HepG2 (cell line): ENCODE data around the gene AGBL1. TPM values are rescaled to one million over a fixed set of nuclear protein-coding genes. Genes with fewer than 3 reads are reported as not detected.

Source experiments
- ATAC-seq: fragments of 200-7000 bp; cut with Tn5 transposase; 3 replicates; pipeline ENCODE4 v1.9.1; 2020; ENCODE audit warnings: mild to moderate bottlenecking, moderate library complexity
- BruUV-seq: library from RNA; stranded (reverse); fragments of 400-500 nt; replicated peaks from 2 replicates; lab custom pipeline; 2021; lab: Mats Ljungman, UMichigan
- CTCF ChIA-PET: fragments of 300-600 bp; formaldehyde crosslinking; extraction: SDS; loops from one replicate; lab custom pipeline; 2021; ENCODE audit warnings: low total read pairs, inconsistent platforms, low intra/inter-chr PET ratio; lab: Yijun Ruan, JAX
- POLR2A ChIA-PET: fragments of 350-600 bp; sonication (Branson Sonifier 250); formaldehyde crosslinking; loops from one replicate; lab custom pipeline; 2020; ENCODE audit warnings: antibody characterized with exemption, inconsistent platforms; lab: Yijun Ruan, JAX
- DNase-seq: peaks from one replicate; pipeline ENCODE4 v3.0.0-alpha.2; 2015; ENCODE audit warnings: low spot score
- FAIRE-seq: peaks from 3 replicates; lab custom pipeline; 2011; peaks lifted over from hg19 to GRCh38; lab: Jason Lieb, UNC
- H2AFZ ChIP-seq: one replicate; pipeline ENCODE4 v1.6.1; 2011; ENCODE audit warnings: low read length, inconsistent platforms
- H3K27ac ChIP-seq: fragments of 300-600 bp; 3 replicates; pipeline ENCODE4 v1.8.0; 2011; ENCODE audit warnings: mixed run types, mild to moderate bottlenecking, mixed read lengths, low read length, inconsistent platforms; ENCODE audit not compliant: insufficient read depth; ENCODE audit errors: extremely low read length
- H3K27me3 ChIP-seq, 2 experiments: fragments of 200-600 bp in 1 of 2; 2 replicates in 1 of 2; 3 replicates in 1 of 2; pipeline versions ENCODE4 v1.6.0 to v1.8.0; 2011; ENCODE audit warnings: low read length in 2 of 2, mild to moderate bottlenecking in 2 of 2, moderate library complexity in 2 of 2, inconsistent platforms in 1 of 2; ENCODE audit not compliant: insufficient read depth in 2 of 2, control insufficient read depth in 1 of 2
- H3K36me3 ChIP-seq, 2 experiments: fragments of 200-600 bp in 1 of 2; replicated peaks in 1 of 2; 2 replicates in 1 of 2; 3 replicates in 1 of 2; pipeline versions ENCODE4 v1.5.1 to v1.8.0; 2011; ENCODE audit warnings: low read length in 2 of 2, inconsistent platforms in 1 of 2; ENCODE audit not compliant: insufficient read depth in 2 of 2, control insufficient read depth in 1 of 2
- H3K4me1 ChIP-seq: 2 replicates; pipeline ENCODE4 v1.5.1; 2012; ENCODE audit warnings: low read length, inconsistent platforms; ENCODE audit not compliant: insufficient read depth
- H3K4me2 ChIP-seq: 2 replicates; pipeline ENCODE4 v1.6.0; 2011; ENCODE audit warnings: low read depth, low read length, inconsistent platforms
- H3K4me3 ChIP-seq, 3 experiments: fragments of 200-600 bp in 1 of 3; sonication (generic), shearing (Covaris generic) in 1 of 3; replicated peaks in 1 of 3; 2 replicates each; pipeline ENCODE4 v1.5.1; 2011 to 2016; ENCODE audit warnings: low read length in 3 of 3, inconsistent platforms in 2 of 3, low read depth in 2 of 3, mild to moderate bottlenecking in 2 of 3, control low read depth in 1 of 3, mixed read lengths in 1 of 3; ENCODE audit not compliant: insufficient read depth in 1 of 3
- H3K79me2 ChIP-seq: one replicate; pipeline ENCODE4 v1.6.1; 2011; ENCODE audit warnings: low read length, inconsistent platforms; ENCODE audit not compliant: insufficient read depth
- H3K9ac ChIP-seq: 2 replicates; pipeline ENCODE4 v1.6.0; 2011; ENCODE audit warnings: mild to moderate bottlenecking, low read depth, low read length, inconsistent platforms; ENCODE audit not compliant: insufficient read depth
- H3K9me3 ChIP-seq: 2 replicates; pipeline ENCODE4 v1.5.1; 2012; ENCODE audit warnings: mild to moderate bottlenecking, low read length
- H4K20me1 ChIP-seq: 2 replicates; pipeline ENCODE4 v1.6.0; 2011; ENCODE audit warnings: inconsistent platforms, mild to moderate bottlenecking, low read length, moderate library complexity; ENCODE audit not compliant: insufficient read depth
- AHR ChIP-seq: IDR thresholded peaks from 2 replicates; pipeline ENCODE4 v1.6.1; 2018; ENCODE audit warnings: missing genetic modification reagents, missing compliant biosample characterization
- CEBPG ChIP-seq: IDR thresholded peaks from 2 replicates; pipeline ENCODE4 v1.6.1; 2016
- DNMT3B ChIP-seq: conservative IDR thresholded peaks from 2 replicates; pipeline ENCODE4 v1.6.1; 2016; ENCODE audit warnings: missing biosample characterization, control low read depth
- FOXM1 ChIP-seq: sonication (generic); formaldehyde crosslinking; IDR thresholded peaks from 2 replicates; pipeline ENCODE4 v1.5.0; 2020; ENCODE audit warnings: missing genetic modification reagents
- JDP2 ChIP-seq: sonication (generic); formaldehyde crosslinking; IDR thresholded peaks from 2 replicates; pipeline ENCODE4 v1.8.1; 2022; ENCODE audit warnings: missing genetic modification reagents, borderline replicate concordance
- KLF16 ChIP-seq, 2 experiments: sonication (generic) in 1 of 2; formaldehyde crosslinking in 1 of 2; IDR thresholded peaks; 2 replicates each; pipeline versions ENCODE4 v1.6.1 to v1.8.0; 2016 to 2023; ENCODE audit warnings: missing genetic modification reagents in 2 of 2, missing compliant biosample characterization in 1 of 2
- NCOA2 ChIP-seq: sonication (generic); formaldehyde crosslinking; IDR thresholded peaks from 2 replicates; pipeline ENCODE4 v1.8.0; 2022; ENCODE audit warnings: inconsistent platforms
- NFRKB ChIP-seq: fragments of 450-650 bp; IDR thresholded peaks from 2 replicates; pipeline ENCODE4 v1.6.1; 2017
- PHF20 ChIP-seq: sonication (generic); formaldehyde crosslinking; IDR thresholded peaks from 2 replicates; pipeline ENCODE4 v1.5.0; 2020; ENCODE audit warnings: mild to moderate bottlenecking, missing genetic modification reagents
- POLR2AphosphoS5 ChIP-seq: IDR thresholded peaks from 2 replicates; pipeline ENCODE4 v1.6.1; 2012; ENCODE audit warnings: low read depth, low read length
- ZNF101 ChIP-seq: sonication (generic); formaldehyde crosslinking; IDR thresholded peaks from 2 replicates; pipeline ENCODE4 v1.4.0; 2020; ENCODE audit warnings: mild to moderate bottlenecking, low read depth, missing genetic modification reagents, borderline replicate concordance
- ZNF17 ChIP-seq: sonication (generic); formaldehyde crosslinking; IDR thresholded peaks from 2 replicates; pipeline ENCODE4 v1.5.0; 2020; ENCODE audit warnings: mild to moderate bottlenecking, missing genetic modification reagents
- ZNF24 ChIP-seq: fragments of 450-650 bp; IDR thresholded peaks from 2 replicates; pipeline ENCODE4 v1.6.1; 2017; ENCODE audit warnings: antibody characterized with exemption, mild to moderate bottlenecking
- ZNF343 ChIP-seq: sonication (generic); formaldehyde crosslinking; IDR thresholded peaks from 2 replicates; pipeline ENCODE4 v1.4.0; 2020; ENCODE audit warnings: mild to moderate bottlenecking, missing genetic modification reagents
- ZNF354B ChIP-seq: sonication (generic); formaldehyde crosslinking; IDR thresholded peaks from 2 replicates; pipeline ENCODE4 v1.8.0; 2022; ENCODE audit warnings: mild to moderate bottlenecking, missing genetic modification reagents
- ZNF839 ChIP-seq: sonication (generic); formaldehyde crosslinking; IDR thresholded peaks from 2 replicates; pipeline ENCODE4 v1.4.0; 2020; ENCODE audit warnings: missing genetic modification reagents, mild to moderate bottlenecking, borderline replicate concordance
- WGBS: methylation state at CpG from one replicate; pipeline ENCODE4 v1.1.6; 2017; ENCODE audit warnings: low lambda C conversion rate; 5-methylcytosine and 5-hydroxymethylcytosine counted together
- in situ Hi-C: cut with HindIII; loops from 2 replicates; pipeline ENCODE4 v1.10.0; 2017; ENCODE audit warnings: low pct_unique_long_range_greater_than_20kb; ENCODE audit not compliant: extremely low pct_ligation_motif_present
- intact Hi-C: fragments of 100-400 bp; cut with micrococcal nuclease; formaldehyde crosslinking; loops from one replicate; pipeline ENCODE4 v1.10.0; 2022; ENCODE audit not compliant: unreplicated experiment
- polyA plus RNA-seq, 8 experiments: library from polyadenylated mRNA; depleted of rRNA in 3 of 8; stranded (reverse) in 7 of 8; unstranded in 1 of 8; fragments of >200 nt; fragmentation: Illumina TruSeq in 4 of 8; extraction: Trizol in 4 of 8; gene quantifications; 2 replicates each; pipeline versions ENCODE4 v1.2.1 to v1.2.3, GENCODE V29; 2011 to 2016; ENCODE audit warnings: low read depth in 4 of 8, missing spikeins in 1 of 8, mixed read lengths in 1 of 8; ENCODE audit not compliant: insufficient read depth in 1 of 8
- total RNA-seq, 5 experiments: library from RNA; depleted of rRNA; stranded (reverse); fragments of >200 nt; fragmentation: Illumina TruSeq; extraction: Trizol; gene quantifications; 2 replicates each; pipeline ENCODE4 v1.2.3, GENCODE V29; 2016; ENCODE audit warnings: low read depth in 1 of 5
- TF ChIP-seq, protein P1 (sequence below): IDR thresholded peaks from 2 replicates; pipeline ENCODE4 v1.6.1; 2016; ENCODE audit warnings: missing compliant biosample characterization, missing genetic modification reagents, borderline replicate concordance
- TF ChIP-seq, protein P2 (sequence below): sonication (generic); formaldehyde crosslinking; IDR thresholded peaks from 2 replicates; pipeline ENCODE4 v1.5.0; 2020; ENCODE audit warnings: missing genetic modification reagents
- TF ChIP-seq, protein P3 (sequence below): sonication (generic); formaldehyde crosslinking; IDR thresholded peaks from 2 replicates; pipeline ENCODE4 v1.4.0; 2020; ENCODE audit warnings: missing genetic modification reagents
- TF ChIP-seq, protein P4 (sequence below): sonication (generic); formaldehyde crosslinking; IDR thresholded peaks from 2 replicates; pipeline ENCODE4 v1.8.1; 2022; ENCODE audit warnings: low read depth, mild to moderate bottlenecking, missing genetic modification reagents

Gene AGBL1
- total and polyA plus RNA-seq, 2 of the 13 experiments (the other 11 are each of a cell fraction or from before 2014, with no cell fraction given), result 0.01 TPM; not detected in 1

DNA sequence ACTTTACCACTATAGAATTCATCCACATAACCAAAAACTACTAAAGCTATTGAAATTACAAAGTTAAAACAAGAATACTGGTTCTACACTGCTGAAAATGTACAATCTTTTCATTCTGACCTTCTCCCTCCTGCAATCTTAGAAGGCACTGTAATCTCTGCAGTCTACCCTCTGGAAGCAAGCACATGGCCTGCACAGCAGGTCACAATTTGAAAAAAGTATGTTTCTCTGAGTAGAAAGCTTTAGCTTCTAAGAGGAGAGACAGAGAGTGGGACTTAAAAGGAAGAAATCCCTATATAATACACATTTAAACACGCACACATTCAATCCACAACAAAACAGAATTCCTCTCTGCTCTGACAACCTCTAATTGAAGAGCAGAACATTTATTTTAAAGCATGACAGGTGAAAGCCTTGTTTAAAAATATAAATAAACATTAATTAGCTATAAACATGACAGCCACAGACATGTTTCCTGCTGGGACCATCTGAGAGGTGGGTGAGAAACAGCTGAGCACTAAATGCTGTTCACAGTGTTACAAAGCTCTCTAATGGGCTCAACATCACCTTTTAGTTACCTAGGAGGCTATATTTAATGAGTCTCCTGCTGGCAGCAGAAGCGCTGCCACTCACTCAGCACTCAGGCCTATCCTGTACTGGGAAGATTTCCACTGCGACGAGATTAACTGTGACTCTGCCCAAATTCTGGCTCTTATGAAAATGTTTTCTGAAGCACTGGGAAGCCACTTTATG is 447.4 kb downstream of the AGBL1 start:
- Histone ChIP-seq H3K4me2 (no peak overlapping the region), H3K27me3 (no peaks in the 10 kb centered on the region), H4K20me1 (no peaks in the 10 kb centered on the region), H3K4me1 (no peaks in the 10 kb centered on the region), H3K36me3 (no peaks in the 10 kb centered on the region), H3K4me3 (no peak overlapping the region)
- WGBS, result 23% methylated on average over 4 of the region's 4 CpGs
- BruUV-seq, result no TSS peak
- POLR2A ChIA-PET, result no interaction called here
- DNase-seq, result no peak
- TF ChIP-seq ZNF839 (CRISPR knock-in tag), result no peak
- no peak for TF ChIP-seq ZNF101 (CRISPR knock-in tag)
- TF ChIP-seq ZNF354B (CRISPR knock-in tag), result no peak
- TF ChIP-seq, protein P1, sequence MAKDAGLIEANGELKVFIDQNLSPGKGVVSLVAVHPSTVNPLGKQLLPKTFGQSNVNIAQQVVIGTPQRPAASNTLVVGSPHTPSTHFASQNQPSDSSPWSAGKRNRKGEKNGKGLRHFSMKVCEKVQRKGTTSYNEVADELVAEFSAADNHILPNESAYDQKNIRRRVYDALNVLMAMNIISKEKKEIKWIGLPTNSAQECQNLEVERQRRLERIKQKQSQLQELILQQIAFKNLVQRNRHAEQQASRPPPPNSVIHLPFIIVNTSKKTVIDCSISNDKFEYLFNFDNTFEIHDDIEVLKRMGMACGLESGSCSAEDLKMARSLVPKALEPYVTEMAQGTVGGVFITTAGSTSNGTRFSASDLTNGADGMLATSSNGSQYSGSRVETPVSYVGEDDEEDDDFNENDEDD (CRISPR knock-in tag), result no peak
- TF ChIP-seq ZNF343 (CRISPR knock-in tag), result no peak
- TF ChIP-seq KLF16 (CRISPR knock-in tag; IDR thresholded peaks at IDR 0.05), result no peak
- no peak for TF ChIP-seq NFRKB
- no peak for TF ChIP-seq POLR2AphosphoS5
- no peak for TF ChIP-seq AHR (CRISPR knock-in tag)
- TF ChIP-seq NCOA2, result no peak
- TF ChIP-seq, protein P2, sequence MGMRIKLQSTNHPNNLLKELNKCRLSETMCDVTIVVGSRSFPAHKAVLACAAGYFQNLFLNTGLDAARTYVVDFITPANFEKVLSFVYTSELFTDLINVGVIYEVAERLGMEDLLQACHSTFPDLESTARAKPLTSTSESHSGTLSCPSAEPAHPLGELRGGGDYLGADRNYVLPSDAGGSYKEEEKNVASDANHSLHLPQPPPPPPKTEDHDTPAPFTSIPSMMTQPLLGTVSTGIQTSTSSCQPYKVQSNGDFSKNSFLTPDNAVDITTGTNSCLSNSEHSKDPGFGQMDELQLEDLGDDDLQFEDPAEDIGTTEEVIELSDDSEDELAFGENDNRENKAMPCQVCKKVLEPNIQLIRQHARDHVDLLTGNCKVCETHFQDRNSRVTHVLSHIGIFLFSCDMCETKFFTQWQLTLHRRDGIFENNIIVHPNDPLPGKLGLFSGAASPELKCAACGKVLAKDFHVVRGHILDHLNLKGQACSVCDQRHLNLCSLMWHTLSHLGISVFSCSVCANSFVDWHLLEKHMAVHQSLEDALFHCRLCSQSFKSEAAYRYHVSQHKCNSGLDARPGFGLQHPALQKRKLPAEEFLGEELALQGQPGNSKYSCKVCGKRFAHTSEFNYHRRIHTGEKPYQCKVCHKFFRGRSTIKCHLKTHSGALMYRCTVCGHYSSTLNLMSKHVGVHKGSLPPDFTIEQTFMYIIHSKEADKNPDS (CRISPR knock-in tag), result no peak
- no peak for TF ChIP-seq ZNF17 (CRISPR knock-in tag)
- no peak for TF ChIP-seq PHF20 (CRISPR knock-in tag)
- TF ChIP-seq CEBPG, result no peak
- TF ChIP-seq DNMT3B (CRISPR knock-in tag), result no peak
- TF ChIP-seq, protein P3, sequence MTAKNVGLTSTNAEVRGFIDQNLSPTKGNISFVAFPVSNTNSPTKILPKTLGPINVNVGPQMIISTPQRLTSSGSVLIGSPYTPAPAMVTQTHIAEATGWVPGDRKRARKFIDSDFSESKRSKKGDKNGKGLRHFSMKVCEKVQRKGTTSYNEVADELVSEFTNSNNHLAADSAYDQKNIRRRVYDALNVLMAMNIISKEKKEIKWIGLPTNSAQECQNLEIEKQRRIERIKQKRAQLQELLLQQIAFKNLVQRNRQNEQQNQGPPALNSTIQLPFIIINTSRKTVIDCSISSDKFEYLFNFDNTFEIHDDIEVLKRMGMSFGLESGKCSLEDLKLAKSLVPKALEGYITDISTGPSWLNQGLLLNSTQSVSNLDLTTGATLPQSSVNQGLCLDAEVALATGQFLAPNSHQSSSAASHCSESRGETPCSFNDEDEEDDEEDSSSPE (CRISPR knock-in tag), result no peak
- TF ChIP-seq JDP2 (CRISPR knock-in tag), result no peak
- TF ChIP-seq FOXM1, result no peak
- TF ChIP-seq, protein P4, sequence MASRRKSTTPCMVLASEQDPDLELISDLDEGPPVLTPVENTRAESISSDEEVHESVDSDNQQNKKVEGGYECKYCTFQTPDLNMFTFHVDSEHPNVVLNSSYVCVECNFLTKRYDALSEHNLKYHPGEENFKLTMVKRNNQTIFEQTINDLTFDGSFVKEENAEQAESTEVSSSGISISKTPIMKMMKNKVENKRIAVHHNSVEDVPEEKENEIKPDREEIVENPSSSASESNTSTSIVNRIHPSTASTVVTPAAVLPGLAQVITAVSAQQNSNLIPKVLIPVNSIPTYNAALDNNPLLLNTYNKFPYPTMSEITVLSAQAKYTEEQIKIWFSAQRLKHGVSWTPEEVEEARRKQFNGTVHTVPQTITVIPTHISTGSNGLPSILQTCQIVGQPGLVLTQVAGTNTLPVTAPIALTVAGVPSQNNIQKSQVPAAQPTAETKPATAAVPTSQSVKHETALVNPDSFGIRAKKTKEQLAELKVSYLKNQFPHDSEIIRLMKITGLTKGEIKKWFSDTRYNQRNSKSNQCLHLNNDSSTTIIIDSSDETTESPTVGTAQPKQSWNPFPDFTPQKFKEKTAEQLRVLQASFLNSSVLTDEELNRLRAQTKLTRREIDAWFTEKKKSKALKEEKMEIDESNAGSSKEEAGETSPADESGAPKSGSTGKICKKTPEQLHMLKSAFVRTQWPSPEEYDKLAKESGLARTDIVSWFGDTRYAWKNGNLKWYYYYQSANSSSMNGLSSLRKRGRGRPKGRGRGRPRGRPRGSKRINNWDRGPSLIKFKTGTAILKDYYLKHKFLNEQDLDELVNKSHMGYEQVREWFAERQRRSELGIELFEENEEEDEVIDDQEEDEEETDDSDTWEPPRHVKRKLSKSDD (CRISPR knock-in tag), result no peak
- no peak for TF ChIP-seq ZNF24
- TF ChIP-seq, all 625 proteins: peak for 0
- no peak overlapping the region for H3K9ac ChIP-seq
- H2AFZ ChIP-seq, result no peak overlapping the region
- CTCF ChIA-PET, result no interaction called here
- in situ Hi-C loops, result no loop called here
- no peak overlapping the region for H3K27ac ChIP-seq
- H3K79me2 ChIP-seq, result no peaks in the 10 kb centered on the region
- H3K9me3 ChIP-seq, result peaks cover 54% of the 10 kb centered on the region
- FAIRE-seq (no peak), ATAC-seq (no peak)
- intact Hi-C loops, result no loop called here
